Erythroblast (primary cell): ENCODE data around the gene DOK7.

ENCODE experiments used
- GATA1 ChIP-seq: IDR thresholded peaks from 2 replicates; pipeline ENCODE4 v1.6.1; 2011; ENCODE audit warnings: low read depth, mild to moderate bottlenecking, control low read depth, low read length, moderate library complexity
- POLR2A ChIP-seq: IDR thresholded peaks from 2 replicates; pipeline ENCODE4 v1.6.1; 2011; ENCODE audit warnings: mild to moderate bottlenecking, low read length

DNA sequence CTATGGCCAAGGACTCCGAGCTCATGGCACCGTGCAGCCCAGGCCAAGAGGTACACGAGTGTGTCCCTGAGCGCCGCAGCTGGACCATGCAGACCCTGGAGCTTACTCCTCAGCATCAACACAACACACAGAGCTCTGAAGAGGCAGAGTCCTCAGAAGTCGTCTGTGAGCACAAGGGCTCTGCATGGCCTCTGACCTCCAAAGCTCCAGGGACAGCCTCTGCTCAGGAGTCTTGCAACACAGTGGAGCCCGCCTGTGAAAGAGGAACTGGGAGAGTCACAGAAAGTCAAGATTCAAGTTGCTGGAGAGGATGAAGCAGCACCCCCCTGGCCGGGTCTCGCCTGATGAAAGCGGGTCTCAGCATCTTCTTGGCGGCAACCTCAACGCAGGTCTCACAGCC is 66.3 kb downstream of the DOK7 start:
- TF ChIP-seq POLR2A: no peak
- no peak for TF ChIP-seq GATA1
